Amniotic stem cell (primary cell): ENCODE measurements around the gene ZNF70.
"Not testable (repeated sequence)": the region's sequence is repeated elsewhere in the genome, so short reads cannot be mapped to it uniquely, and the experiment has no call there.

Source experiments
- DNase-seq: peaks from one replicate; lab custom pipeline; 2025; lab: John Stamatoyannopoulos, UW

The ZNF70 gene

GRCh38 chr22:23756891-23757290, 6.0 kb upstream of the ZNF70 start:
- no peak for DNase-seq

- no peak for DNase-seq
Measured at GRCh38 chr22:23755711-23756110, 4.8 kb upstream of the ZNF70 start.

- DNase-seq = no peak
Measured at GRCh38 chr22:23754980-23755636, 4.2 kb upstream of the ZNF70 start.

- DNase-seq = no peak
Measured at GRCh38 chr22:23754220-23754919, 3.5 kb upstream of the ZNF70 start, which contains the start of gene VPREB3. Gene VPREB3, minus strand, starts transcription at chr22:23754425. Its CDS starts 62 bp downstream, at chr22:23754363.

DNA sequence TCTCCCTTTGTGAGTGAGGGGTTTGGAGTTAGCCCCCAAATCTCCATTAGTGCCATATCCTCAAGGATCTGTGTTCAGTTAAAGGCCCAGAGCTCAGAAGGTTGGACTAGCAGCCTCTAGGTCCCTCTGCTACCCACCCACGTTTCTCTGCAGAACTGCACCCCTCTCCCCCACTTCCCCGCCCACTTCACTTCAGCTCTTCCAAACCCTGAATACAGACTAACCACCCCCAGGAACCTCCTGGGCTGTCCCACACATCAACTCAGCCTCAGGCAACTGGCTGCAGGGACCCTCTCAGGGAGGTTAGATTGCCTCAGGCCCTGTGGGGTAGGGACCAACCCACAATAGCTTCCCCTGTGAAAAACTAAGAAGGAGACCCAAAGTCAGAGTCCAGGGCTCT, 2.5 kb upstream of the ZNF70 start:
- no peak for DNase-seq

DNA sequence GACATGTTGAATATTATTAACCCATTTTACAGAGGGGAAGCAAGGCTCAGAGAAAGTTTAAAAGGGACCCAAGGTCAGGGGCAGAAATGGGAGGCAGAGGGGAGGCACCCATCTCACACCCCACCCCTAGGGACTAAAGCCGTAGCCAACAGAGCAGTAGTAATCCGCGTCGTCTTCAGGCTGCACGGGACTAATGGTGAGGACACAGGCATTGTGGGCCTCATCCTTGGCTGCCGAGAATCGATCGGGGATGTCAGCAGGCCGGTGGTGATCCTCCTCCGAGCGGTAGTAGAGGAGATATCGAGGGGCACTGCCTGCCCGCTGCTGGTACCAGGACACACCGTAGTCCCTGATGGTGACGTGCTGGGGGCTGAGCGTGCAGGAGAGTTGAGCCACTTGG, 1.8 kb upstream of the ZNF70 start:
- DNase-seq = no peak

DNA sequence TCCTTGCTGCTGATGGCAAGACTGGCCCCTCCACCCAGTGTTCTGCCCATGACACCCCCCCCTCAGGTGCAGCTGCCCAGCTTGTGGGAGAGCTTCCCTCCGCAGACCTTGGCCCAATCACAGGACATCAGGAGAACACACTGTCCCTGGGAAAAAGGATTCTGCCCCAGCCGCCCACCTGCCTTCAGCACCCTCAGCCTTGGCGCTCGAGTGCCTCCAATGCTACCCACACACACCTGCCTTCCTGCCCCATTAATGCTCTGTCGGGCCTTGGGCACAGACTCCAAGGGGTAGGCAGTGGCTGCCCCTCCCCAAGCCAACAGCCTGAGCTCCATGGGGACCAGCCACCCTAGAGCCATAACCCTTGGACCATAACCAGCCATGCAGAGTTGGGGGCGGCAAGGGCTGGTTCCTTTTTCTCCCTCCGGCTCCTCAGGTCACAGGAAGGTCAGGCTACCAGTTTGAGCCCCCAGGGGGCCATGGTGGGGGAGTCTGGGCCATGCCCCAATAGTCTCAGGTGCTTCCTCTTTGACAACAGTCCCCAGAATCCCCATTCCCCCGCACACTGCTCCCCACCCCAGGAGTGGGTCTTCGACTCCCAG, 1.3 kb upstream of the ZNF70 start:
- DNase-seq = no peak

DNA sequence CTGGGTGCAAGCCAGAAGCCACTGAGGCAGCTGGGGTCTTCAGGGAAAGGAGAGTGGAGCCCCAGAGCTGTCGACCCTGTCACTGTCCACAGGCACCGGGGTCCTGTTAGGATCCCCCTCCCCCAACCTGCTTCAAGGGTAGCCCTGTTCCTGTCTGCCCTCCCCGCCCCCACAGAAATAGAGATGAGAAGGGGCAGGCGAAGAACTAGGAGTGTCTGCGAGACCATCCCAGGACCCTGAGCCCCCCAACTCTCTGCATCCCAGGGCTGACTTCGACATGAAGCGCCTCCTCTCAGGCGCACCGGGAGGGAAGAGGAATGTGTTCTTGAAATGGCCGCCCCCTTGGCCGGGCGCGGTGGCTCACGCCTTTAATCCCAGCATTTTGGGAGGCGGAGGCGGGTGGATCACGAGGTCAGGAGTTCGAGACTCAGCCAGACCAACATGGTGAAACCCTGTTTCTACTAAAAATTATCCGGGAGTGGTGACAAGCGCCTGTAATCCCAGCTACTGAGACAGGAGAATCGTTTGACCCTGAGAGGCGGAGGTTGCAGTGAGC, 607 bp upstream of the ZNF70 start:
- no peak for DNase-seq

GRCh38 chr22:23750367-23750713, 572 bp downstream of the ZNF70 start:
- DNase-seq = no peak

GRCh38 chr22:23749841-23750301, 1.0 kb downstream of the ZNF70 start:
- DNase-seq = no peak

GRCh38 chr22:23745791-23746190, 5.1 kb downstream of the ZNF70 start:
- DNase-seq = no peak

DNA sequence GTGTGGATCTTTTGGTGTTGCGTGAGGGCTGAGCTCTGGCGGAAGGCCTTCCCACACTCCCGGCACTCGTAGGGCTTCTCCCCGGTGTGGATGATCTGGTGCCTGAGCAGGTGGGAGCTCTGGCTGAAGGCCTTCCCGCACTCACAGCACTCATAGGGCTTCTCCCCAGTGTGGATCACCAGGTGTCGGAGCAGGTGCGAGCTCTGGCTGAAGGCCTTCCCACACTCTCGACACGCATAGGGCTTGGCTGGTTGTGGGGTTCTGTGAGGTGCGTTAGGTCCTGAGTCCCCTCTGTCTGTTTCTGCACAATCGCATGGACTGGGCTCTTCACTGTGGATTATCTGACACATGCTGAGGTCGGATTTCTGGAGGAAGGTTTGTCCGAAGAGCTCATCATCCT, 6.4 kb downstream of the ZNF70 start:
- no peak for DNase-seq

- DNase-seq = no peak
Measured at GRCh38 chr22:23744001-23744400, 6.9 kb downstream of the ZNF70 start.

DNA sequence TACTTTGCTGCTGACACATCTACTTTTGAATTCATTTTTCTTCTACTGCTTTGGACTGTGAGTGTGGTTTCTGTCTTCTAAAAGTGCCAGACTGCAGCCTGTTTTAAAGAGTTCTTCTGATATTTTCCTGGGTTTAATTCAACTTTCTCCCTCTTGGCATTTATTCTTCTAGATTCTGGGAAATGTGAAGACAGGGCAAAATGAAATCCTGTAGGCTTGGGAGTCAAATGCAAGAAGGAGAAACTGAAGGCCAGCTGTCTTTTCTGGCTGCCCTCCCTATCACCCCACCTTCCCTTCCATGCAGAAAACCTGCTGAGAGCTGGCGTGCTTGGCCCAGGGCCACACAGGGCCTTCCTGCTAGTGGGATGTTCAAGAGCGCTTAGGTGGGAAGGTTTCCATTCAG, 7.6 kb downstream of the ZNF70 start:
- no peak for DNase-seq

GRCh38 chr22:23742505-23743264, 8.2 kb downstream of the ZNF70 start:
- DNase-seq = no peak

DNA sequence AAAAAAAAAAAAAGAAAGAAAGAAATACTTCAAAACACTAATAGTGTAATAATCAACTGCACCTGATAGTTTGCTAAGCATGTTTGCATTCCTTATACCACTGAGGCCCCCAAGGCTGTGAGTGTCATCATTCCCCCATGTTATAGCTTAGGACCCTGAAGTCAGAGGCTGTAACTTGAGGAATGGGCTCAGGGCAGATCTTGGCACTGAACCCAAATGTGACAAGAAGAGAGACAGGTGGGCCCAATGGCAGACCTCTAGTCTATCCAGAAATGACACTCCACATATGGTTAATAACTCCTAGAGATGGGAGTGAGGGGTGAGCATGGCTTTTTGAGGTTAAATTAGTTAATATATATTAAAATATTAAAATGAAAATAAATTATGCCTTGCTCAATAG, 13.2 kb downstream of the ZNF70 start:
- DNase-seq = no peak

DNA sequence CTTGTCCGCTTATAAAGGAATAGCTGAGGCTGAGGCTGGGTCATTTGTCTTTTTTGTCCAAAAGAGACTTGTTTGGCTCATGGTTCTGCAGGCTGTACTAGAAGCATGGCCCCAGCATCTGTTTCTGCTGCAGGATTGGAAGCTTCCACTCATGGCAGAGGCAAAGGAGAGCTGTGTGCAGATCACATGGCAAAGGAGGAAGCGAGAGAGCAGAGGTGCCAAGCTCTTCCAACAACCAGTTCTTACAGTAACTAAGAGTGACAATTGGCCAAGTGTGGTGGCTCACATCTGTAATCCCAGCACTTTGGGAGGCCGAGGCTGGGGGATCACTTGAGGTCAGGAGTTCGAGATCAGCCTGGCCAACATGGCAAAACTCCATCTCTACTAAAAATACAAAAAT, 22.8 kb downstream of the ZNF70 start:
- DNase-seq = not testable (repeated sequence)

GRCh38 chr22:23722724-23723123, 28.2 kb downstream of the ZNF70 start:
- no peak for DNase-seq

- DNase-seq = no peak
Measured at GRCh38 chr22:23722160-23722559, 28.8 kb downstream of the ZNF70 start.

- no peak for DNase-seq
Measured at GRCh38 chr22:23720855-23721254, 30.1 kb downstream of the ZNF70 start.

GRCh38 chr22:23718371-23719165, 32.3 kb downstream of the ZNF70 start:
- no peak for DNase-seq
